Adipocyte (in vitro differentiated cells): ENCODE results near the gene ZBTB42.

Experiments
- DNase-seq: peaks from one replicate; pipeline ENCODE4 v3.0.0-alpha.2; 2015; ENCODE audit warnings: low read depth
- H3K27me3 ChIP-seq: replicated peaks from 2 replicates; pipeline ENCODE4 v1.7.0; 2013; ENCODE audit warnings: mild to moderate bottlenecking, low read length, moderate library complexity; ENCODE audit not compliant: control insufficient read depth, insufficient read depth
- H3K36me3 ChIP-seq: 2 replicates; pipeline ENCODE4 v1.7.0; 2013; ENCODE audit warnings: low read length, mild to moderate bottlenecking, moderate library complexity; ENCODE audit not compliant: control insufficient read depth, insufficient read depth, severe bottlenecking
- H3K4me1 ChIP-seq: 2 replicates; pipeline ENCODE4 v1.7.0; 2013; ENCODE audit warnings: mild to moderate bottlenecking, low read length, moderate library complexity; ENCODE audit not compliant: control insufficient read depth, insufficient read depth
- H3K4me3 ChIP-seq: 2 replicates; pipeline ENCODE4 v1.7.0; 2013; ENCODE audit warnings: mild to moderate bottlenecking, low read length, moderate library complexity
- H3K9ac ChIP-seq: 2 replicates; pipeline ENCODE4 v1.7.0; 2013; ENCODE audit warnings: mild to moderate bottlenecking, low read length, moderate library complexity
- H3K9me3 ChIP-seq: 2 replicates; pipeline ENCODE4 v1.7.0; 2013; ENCODE audit warnings: mild to moderate bottlenecking, low read length, moderate library complexity; ENCODE audit not compliant: control insufficient read depth

The ZBTB42 gene

GRCh38 chr14:104771374-104771773 is 29.5 kb upstream of the ZBTB42 start:
- Histone ChIP-seq H3K4me3 (no peak overlapping the region), H3K4me1 (peaks cover 6% of the 10 kb centered on the region), H3K36me3 (peaks cover 41% of the 10 kb centered on the region), H3K9me3 (peaks cover under 1% of the 10 kb centered on the region), H3K27me3 (no peaks in the 10 kb centered on the region), H3K9ac (no peak overlapping the region)
- no peak for DNase-seq

- H3K4me3 ChIP-seq, result no peak overlapping the region
- H3K27me3 ChIP-seq, result no peaks in the 10 kb centered on the region
- no peaks in the 10 kb centered on the region for H3K9me3 ChIP-seq
- DNase-seq, result no peak
- peaks cover 46% of the 10 kb centered on the region for H3K36me3 ChIP-seq
- H3K9ac ChIP-seq, result no peak overlapping the region
- peaks cover 6% of the 10 kb centered on the region for H3K4me1 ChIP-seq
Measured at GRCh38 chr14:104771918-104772706, 28.8 kb upstream of the ZBTB42 start.

GRCh38 chr14:104772707-104773504 is 28.0 kb upstream of the ZBTB42 start:
- no peak for DNase-seq
- no peak overlapping the region for H3K9ac ChIP-seq
- no peak overlapping the region for H3K4me3 ChIP-seq
- H3K4me1 ChIP-seq, result peaks cover 6% of the 10 kb centered on the region
- peaks cover 46% of the 10 kb centered on the region for H3K36me3 ChIP-seq
- no peaks in the 10 kb centered on the region for H3K9me3 ChIP-seq
- H3K27me3 ChIP-seq, result no peaks in the 10 kb centered on the region

- Histone ChIP-seq H3K36me3 (peaks cover 46% of the 10 kb centered on the region), H3K27me3 (no peaks in the 10 kb centered on the region), H3K9me3 (no peaks in the 10 kb centered on the region), H3K4me1 (peaks cover 3% of the 10 kb centered on the region), H3K9ac (no peak overlapping the region), H3K4me3 (no peak overlapping the region)
- no peak for DNase-seq
Measured at GRCh38 chr14:104773505-104774452, 27.1 kb upstream of the ZBTB42 start.

- DNase-seq, result no peak
- Histone ChIP-seq H3K4me1 (no peaks in the 10 kb centered on the region), H3K4me3 (no peak overlapping the region), H3K27me3 (no peaks in the 10 kb centered on the region), H3K9ac (no peak overlapping the region), H3K9me3 (no peaks in the 10 kb centered on the region), H3K36me3 (peaks cover 46% of the 10 kb centered on the region)
Measured at GRCh38 chr14:104774453-104775072, 26.3 kb upstream of the ZBTB42 start.

- DNase-seq, result no peak
- Histone ChIP-seq H3K9me3 (no peaks in the 10 kb centered on the region), H3K27me3 (no peaks in the 10 kb centered on the region), H3K4me3 (no peak overlapping the region), H3K9ac (no peak overlapping the region), H3K36me3 (peaks cover 46% of the 10 kb centered on the region), H3K4me1 (no peaks in the 10 kb centered on the region)
Measured at GRCh38 chr14:104775073-104775489, 25.8 kb upstream of the ZBTB42 start.

- no peak overlapping the region for H3K9ac ChIP-seq
- H3K4me1 ChIP-seq, result no peaks in the 10 kb centered on the region
- H3K9me3 ChIP-seq, result no peaks in the 10 kb centered on the region
- no peak overlapping the region for H3K4me3 ChIP-seq
- DNase-seq, result no peak
- H3K27me3 ChIP-seq, result no peaks in the 10 kb centered on the region
- H3K36me3 ChIP-seq, result peaks cover 38% of the 10 kb centered on the region
Measured at GRCh38 chr14:104776481-104776880, 24.4 kb upstream of the ZBTB42 start.

GRCh38 chr14:104776961-104777807 is 23.7 kb upstream of the ZBTB42 start:
- no peak overlapping the region for H3K4me3 ChIP-seq

GRCh38 chr14:104777808-104778249 is 23.1 kb upstream of the ZBTB42 start:
- no peak for DNase-seq
- Histone ChIP-seq H3K9ac (no peak overlapping the region), H3K4me3 (no peak overlapping the region), H3K36me3 (peaks cover 25% of the 10 kb centered on the region), H3K9me3 (no peaks in the 10 kb centered on the region), H3K27me3 (no peaks in the 10 kb centered on the region), H3K4me1 (no peaks in the 10 kb centered on the region)

More at GRCh38 chr14:104776961-104777807, 23.7 kb upstream of the ZBTB42 start:
- no peak overlapping the region for H3K9ac ChIP-seq
- peaks cover 31% of the 10 kb centered on the region for H3K36me3 ChIP-seq
- no peaks in the 10 kb centered on the region for H3K4me1 ChIP-seq
- H3K9me3 ChIP-seq, result no peaks in the 10 kb centered on the region
- no peaks in the 10 kb centered on the region for H3K27me3 ChIP-seq
- DNase-seq, result no peak
